Activated CD8-positive, alpha-beta memory T cell treated with anti-CD3 and anti-CD28 coated beads for 48 hours (primary cell): ENCODE measurements around the gene NOP10.
"Not testable (repeated sequence)": the region's sequence is repeated elsewhere in the genome, so short reads cannot be mapped to it uniquely, and the experiment has no call there.

Experiments used
- DNase-seq, 3 experiments: peaks; one replicate each; pipeline ENCODE4 v3.0.0-alpha.2; 2020; ENCODE audit warnings: low read depth in 2 of 3, low spot score in 2 of 3

NOP10 gene

GRCh38 chr15:34358948-34359347, 16.0 kb upstream of the NOP10 start:
- DNase-seq = no peak

DNA sequence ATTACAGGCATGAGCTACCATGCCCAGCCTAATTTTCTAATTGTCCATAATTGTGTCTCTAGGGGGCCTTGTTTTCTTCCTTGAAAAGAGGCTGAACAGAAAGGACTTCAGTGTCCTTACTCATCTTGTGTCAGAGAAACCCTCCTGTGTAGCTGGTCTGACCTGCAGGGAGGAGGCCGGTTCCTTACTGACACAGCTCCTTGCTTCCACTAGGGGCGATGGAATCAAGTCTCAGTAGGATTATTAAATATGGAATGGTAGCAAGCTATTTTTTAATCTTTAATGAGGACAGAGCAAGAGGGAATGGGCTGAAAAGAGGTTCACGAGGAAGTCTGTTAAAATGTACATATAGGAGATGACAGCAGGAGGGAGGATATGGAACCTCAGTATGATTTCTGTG, 15.4 kb upstream of the NOP10 start:
- no peak for DNase-seq

- no peak for DNase-seq
Measured at GRCh38 chr15:34357653-34358052, 14.7 kb upstream of the NOP10 start.

GRCh38 chr15:34355241-34355640, 12.3 kb upstream of the NOP10 start:
- DNase-seq = no peak

GRCh38 chr15:34354286-34354685, 11.3 kb upstream of the NOP10 start:
- DNase-seq = no peak

GRCh38 chr15:34353627-34354026, 10.7 kb upstream of the NOP10 start:
- DNase-seq = no peak

DNA sequence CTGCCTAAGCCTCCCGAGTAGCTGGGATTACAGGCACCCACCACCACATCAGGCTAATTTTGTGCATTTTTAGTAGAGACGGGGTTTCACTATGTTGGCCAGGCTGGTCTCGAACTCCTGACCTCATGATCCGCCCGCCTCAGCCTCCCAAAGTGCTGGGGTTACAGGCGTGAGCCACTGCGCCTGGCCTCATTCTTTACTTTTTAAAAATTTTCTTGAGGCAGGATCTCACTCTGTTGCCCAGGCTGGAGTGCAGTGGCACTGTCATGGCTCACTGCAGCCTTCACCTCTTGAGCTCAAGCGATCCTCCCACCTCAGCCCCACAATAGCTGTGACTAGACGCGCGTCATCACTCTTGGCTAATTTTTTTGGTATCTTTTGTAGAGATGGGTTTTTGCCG, 10.1 kb upstream of the NOP10 start:
- DNase-seq = not testable (repeated sequence)

DNA sequence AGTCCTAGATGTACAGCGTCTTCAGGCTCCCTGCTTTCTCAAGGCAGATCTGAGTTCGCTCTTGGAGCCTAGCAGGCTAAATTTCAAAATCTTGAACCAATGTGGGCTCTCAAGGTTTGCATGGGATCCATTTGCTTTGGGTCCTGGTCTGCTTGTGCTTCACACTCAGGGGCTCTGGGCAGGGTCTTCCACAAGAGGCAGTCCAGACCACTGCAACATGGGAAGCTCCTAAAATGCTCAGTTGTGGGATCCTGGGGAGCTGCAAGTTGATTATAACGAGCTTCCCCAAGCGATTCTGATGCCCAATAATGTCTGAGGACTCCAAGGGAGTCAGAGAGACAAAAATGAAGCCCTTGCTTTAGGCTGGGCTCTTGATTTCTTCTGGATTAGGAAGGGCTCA, 6.8 kb upstream of the NOP10 start:
- DNase-seq = no peak

DNA sequence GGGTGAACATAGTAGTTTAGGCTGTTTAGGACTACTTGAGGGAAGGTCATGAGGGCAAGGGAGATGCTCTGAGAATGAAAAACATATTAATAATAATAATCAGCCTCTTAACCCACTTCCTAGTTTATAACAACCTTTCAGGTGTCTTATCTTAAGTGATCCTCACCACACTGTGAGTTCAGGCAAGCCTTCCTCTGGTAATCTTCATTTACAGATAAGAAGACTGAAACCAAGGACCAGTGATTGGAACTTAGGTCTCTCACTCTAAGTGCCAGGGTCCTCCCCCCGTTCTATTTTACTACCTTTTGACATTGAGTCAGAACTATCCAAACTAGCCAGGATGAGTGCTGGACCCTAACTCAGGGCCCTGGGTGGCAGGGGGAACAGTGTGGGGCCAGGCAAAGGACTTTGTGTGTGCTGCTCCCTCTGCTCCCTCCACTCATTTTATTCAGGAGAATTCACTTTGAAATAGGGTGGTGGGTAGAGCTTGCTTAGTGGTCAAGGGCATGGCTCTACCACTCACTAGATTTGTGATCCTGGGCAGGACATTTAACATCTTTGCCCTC, 5.9 kb upstream of the NOP10 start:
- no peak for DNase-seq

DNA sequence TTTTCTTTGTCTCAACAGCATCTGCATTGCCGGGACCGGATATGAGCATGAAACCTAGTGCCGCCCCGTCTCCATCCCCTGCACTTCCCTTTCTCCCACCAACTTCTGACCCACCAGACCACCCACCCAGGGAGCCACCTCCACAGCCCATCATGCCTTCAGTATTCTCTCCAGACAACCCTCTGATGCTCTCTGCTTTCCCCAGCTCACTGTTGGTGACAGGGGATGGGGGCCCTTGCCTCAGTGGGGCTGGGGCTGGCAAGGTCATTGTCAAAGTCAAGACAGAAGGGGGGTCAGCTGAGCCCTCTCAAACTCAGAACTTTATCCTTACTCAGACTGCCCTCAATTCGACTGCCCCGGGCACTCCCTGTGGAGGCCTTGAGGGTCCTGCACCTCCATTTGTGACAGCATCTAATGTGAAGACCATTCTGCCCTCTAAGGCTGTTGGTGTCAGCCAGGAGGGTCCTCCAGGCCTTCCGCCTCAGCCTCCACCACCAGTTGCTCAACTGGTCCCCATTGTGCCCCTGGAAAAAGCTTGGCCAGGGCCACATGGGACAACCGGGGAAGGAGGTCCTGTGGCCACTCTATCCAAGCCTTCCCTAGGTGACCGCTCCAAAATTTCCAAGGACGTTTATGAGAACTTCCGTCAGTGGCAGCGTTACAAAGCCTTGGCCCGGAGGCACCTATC, 5.2 kb upstream of the NOP10 start:
- no peak for DNase-seq

- not testable (repeated sequence) for DNase-seq
Measured at GRCh38 chr15:34342213-34342736, 661 bp downstream of the NOP10 start.

- DNase-seq = no peak
Measured at GRCh38 chr15:34341381-34342212, 1.3 kb downstream of the NOP10 start.

GRCh38 chr15:34339946-34340345, 3.0 kb downstream of the NOP10 start:
- DNase-seq = no peak

GRCh38 chr15:34338347-34338746, 4.6 kb downstream of the NOP10 start:
- no peak for DNase-seq

DNA sequence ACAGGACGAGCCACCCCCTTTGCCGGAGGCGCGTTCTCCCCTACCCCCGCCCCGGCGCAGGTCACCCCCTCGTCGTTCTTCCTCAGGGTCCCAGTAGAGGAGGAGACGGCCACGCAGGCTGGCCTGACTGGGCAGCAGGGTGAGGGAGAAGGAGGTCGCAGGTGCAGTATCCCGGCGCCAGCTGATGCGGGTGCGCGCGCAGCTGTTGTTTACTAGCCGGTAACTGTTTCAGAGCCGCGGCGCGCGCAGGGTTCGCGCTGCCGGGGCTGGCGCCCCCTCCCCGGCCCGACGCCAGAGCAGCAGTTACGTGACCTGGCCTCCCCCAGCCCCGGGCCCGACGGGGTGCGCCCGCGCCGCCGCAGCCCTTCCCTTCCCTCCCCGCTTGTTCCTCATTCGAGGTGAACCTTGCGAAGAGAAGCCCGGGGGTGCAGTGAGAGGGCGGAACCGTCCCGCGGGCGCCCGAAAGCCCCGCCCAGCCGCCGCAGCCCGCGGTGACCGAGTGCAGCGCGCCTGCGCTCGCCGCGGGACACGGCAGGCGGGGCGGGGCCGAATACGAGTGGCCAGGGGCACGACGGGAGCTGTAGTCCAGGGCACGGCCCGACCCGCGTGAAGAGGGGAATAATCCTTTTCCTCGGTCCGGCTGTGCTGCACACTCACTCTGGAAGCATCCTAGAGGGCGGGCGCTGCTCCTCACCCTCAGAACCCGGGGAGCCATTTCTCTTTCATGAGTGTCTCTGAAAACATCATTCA, 5.2 kb downstream of the NOP10 start, which contains the start of gene SLC12A6:
Gene SLC12A6 (minus strand): TSS at position 225 of the 750 bp plus-strand sequence. CDS start 1,101 bp downstream, outside the sequence.
- DNase-seq = peak; percentile 77 to 86 (median 79)

- peak in 1 of 3 experiments; percentile 26 for DNase-seq
Measured at GRCh38 chr15:34336991-34337556, 5.9 kb downstream of the NOP10 start.

- no peak for DNase-seq
Measured at GRCh38 chr15:34336231-34336990, 6.5 kb downstream of the NOP10 start.

DNA sequence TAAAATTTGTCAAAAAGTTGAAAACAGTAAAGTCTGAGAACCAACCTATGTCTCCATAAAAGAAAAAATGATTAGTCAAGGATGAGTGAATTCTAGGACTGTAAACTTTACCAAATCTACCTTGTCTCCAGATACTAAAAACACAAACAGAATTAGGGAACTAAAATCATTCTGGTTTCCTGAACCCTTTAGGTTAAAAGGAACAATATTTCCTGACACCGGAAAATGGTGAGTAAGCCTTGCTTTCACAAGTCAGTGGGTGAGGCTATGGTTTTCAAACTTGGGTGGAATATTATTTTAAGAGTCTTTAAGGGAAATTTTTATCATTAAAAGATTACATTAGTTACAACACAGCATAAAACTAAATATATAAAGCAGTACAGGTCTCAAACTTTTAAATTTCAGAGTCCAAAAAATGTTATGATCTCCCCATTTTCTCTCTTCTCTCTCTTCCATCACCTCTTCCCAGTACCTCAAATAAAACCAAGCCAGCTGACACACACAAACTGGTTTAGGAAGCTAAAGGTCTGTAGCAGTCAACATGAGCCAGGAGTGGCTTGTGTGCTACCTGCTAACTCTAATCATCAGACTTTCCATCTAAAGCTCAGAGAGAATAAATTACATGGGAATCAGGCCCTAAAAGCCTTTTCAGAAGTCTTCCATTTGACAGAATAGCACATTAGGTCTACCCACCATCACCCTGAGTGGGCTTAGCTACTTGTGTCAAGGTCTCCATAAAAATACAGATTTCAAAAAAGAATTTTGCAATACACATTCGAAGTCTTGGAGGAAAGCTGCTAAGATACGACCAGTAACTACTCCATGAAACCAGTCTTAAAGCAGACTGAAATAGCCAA, 7.5 kb downstream of the NOP10 start:
- no peak for DNase-seq

DNA sequence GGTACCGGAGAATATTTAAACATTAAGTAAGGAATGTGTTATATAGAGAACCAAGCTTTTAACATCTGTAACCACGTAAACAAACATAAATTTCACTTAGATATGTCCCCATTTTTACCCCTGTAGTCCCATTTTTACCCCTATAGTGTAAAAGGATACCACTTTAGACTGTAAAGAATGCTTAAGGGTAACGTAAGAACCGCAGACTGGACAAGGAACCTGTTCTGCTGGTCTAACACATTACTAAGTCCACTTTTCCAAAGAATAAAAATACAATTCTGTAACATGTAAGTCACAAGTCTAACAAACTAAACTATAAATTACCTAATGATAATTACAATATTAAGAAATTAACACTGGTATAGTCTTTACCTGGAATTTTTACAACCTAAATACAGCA, 8.3 kb downstream of the NOP10 start:
- no peak for DNase-seq
